ENCODE data around the gene XKR7.
"Not testable (repeated sequence)": the region's sequence is repeated elsewhere in the genome, so short reads cannot be mapped to it uniquely, and the experiment has no call there.

Gene XKR7, protein sequence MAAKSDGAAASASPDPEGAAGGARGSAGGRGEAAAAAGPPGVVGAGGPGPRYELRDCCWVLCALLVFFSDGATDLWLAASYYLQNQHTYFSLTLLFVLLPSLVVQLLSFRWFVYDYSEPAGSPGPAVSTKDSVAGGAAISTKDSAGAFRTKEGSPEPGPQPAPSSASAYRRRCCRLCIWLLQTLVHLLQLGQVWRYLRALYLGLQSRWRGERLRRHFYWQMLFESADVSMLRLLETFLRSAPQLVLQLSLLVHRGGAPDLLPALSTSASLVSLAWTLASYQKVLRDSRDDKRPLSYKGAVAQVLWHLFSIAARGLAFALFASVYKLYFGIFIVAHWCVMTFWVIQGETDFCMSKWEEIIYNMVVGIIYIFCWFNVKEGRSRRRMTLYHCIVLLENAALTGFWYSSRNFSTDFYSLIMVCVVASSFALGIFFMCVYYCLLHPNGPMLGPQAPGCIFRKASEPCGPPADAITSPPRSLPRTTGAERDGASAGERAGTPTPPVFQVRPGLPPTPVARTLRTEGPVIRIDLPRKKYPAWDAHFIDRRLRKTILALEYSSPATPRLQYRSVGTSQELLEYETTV

DNA sequence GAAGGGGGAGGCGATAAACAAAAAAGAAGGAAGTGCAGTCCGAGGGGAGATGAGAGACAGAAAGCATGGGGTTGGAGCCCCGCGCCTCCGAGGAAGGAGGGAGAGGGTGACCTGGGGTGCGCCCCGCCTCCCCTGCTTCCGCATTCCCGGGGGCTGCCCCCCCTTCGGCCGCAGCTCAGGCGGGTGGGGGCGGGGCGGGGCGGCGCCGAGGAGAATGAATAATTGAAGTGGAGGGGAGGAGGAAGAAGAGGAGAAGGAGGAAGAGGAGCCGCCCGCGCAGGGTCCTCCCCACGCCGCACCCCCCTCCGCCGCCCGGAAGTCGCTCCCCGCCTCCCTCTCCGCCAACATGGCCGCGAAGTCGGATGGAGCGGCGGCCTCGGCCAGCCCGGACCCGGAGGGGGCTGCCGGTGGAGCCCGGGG lies at the start of gene XKR7:
XKR7 (plus strand) TSS at position 322 of the 420 bp plus-strand sequence; CDS start at position 347, 25 bp downstream.
- H3K4me1 ChIP-seq (ENCODE audit: control insufficient read depth in 1 of 2, insufficient read depth in 2 of 2, low read length in 2 of 2) = peaks cover 0 to 7% of the 10 kb centered on the region in 2 donors
- H3K27me3 ChIP-seq (ENCODE audit: low read depth, low read length) = peaks cover 10% of the 10 kb centered on the region
- H3K4me3 ChIP-seq (ENCODE audit: low read depth in 1 of 2, low read length in 2 of 2) = peak within 1 kb of the TSS in 1 of 2 donors; percentile 26
- no peaks in the 10 kb centered on the region for H3K9me3 ChIP-seq (ENCODE audit: control insufficient read depth in 1 of 2, low read length in 2 of 2)
- no peaks in the 10 kb centered on the region for H3K36me3 ChIP-seq (ENCODE audit: control insufficient read depth in 1 of 2, insufficient read depth in 2 of 2, low read length in 2 of 2)
- H3K27ac ChIP-seq (ENCODE audit: low read length) = no peak within 1 kb of the TSS

DNA sequence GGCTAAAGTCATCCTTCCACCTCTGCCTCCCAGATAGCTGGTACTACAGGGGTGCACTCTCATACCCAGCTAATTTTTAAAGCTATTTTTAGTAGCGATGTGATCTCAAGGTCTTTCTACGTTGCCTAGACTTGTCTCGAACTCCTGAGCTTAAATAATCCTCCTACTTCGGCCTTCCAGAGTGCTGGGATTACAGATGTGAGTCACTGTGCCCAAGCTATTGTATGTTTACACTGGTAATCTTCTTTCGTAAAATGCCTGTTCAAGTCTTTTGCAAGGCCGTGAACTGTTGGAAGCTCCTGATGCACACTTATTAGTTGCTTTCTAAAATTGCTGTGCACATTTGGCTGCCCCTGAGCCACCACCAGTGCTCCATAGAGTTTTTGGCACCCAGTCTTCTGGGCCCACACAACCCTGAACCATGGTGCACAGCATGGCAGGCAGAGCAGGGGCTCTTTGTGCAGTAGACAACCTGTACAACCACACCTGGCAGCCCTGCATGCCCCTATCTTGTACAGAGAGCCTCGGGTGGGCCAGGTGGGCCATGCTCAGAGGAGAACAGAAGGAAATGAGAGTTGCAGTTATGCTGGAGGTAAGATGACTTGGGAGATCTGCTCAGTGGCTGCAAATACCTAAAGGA lies 49.4 kb upstream of the XKR7 start:
- H3K4me1 ChIP-seq (ENCODE audit: control insufficient read depth in 1 of 2, insufficient read depth in 2 of 2, low read length in 2 of 2) = no peaks in the 10 kb centered on the region
- no peaks in the 10 kb centered on the region for H3K36me3 ChIP-seq (ENCODE audit: control insufficient read depth in 1 of 2, insufficient read depth in 2 of 2, low read length in 2 of 2)
- no peaks in the 10 kb centered on the region for H3K9me3 ChIP-seq (ENCODE audit: control insufficient read depth in 1 of 2, low read length in 2 of 2)
- H3K4me3 ChIP-seq (ENCODE audit: low read depth in 1 of 2, low read length in 2 of 2) = no peak overlapping the region
- H3K27me3 ChIP-seq (ENCODE audit: low read depth, low read length) = no peaks in the 10 kb centered on the region
- no peak overlapping the region for H3K27ac ChIP-seq (ENCODE audit: low read length)

DNA sequence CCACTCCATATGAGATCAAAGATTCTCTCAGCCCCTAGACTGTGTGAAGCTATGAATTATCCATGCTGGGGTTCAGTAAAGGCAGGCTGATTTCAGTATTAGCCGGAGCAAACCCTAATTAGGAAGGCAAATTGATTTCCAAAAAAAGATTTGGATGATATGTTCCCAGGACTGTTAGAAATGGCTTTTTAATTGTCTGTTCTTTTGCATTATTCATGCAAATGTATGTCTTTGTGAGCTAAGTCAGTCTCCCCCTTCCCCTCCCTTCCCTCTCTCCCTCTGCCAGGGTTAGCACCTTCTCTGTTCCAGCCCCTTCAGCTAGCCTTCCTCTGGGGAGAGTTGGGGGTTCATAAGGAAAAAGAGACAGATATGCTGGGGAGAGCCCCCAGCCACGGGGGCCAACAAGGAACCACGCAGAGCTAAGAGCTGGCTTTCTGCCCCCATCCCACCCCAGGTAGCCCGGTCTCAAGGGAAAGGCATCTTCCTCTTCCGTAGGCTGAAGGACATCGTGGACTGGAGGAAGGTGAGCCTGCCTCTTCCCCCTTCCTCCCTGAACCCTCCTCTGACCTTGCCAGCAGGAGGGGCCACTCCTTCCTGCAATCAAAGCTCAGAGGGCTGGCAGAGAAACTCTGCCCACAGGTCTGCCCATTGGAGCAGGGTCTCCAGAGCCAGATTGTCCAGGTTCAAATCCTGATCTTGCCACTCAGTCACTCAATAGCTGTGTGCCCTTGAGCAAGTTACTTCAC lies 48.4 kb upstream of the XKR7 start:
- no peak overlapping the region for H3K27ac ChIP-seq (ENCODE audit: low read length)
- H3K4me3 ChIP-seq (ENCODE audit: low read depth in 1 of 2, low read length in 2 of 2) = no peak overlapping the region
- no peaks in the 10 kb centered on the region for H3K36me3 ChIP-seq (ENCODE audit: control insufficient read depth in 1 of 2, insufficient read depth in 2 of 2, low read length in 2 of 2)
- no peaks in the 10 kb centered on the region for H3K4me1 ChIP-seq (ENCODE audit: control insufficient read depth in 1 of 2, insufficient read depth in 2 of 2, low read length in 2 of 2)
- no peaks in the 10 kb centered on the region for H3K9me3 ChIP-seq (ENCODE audit: control insufficient read depth in 1 of 2, low read length in 2 of 2)
- no peaks in the 10 kb centered on the region for H3K27me3 ChIP-seq (ENCODE audit: low read depth, low read length)

DNA sequence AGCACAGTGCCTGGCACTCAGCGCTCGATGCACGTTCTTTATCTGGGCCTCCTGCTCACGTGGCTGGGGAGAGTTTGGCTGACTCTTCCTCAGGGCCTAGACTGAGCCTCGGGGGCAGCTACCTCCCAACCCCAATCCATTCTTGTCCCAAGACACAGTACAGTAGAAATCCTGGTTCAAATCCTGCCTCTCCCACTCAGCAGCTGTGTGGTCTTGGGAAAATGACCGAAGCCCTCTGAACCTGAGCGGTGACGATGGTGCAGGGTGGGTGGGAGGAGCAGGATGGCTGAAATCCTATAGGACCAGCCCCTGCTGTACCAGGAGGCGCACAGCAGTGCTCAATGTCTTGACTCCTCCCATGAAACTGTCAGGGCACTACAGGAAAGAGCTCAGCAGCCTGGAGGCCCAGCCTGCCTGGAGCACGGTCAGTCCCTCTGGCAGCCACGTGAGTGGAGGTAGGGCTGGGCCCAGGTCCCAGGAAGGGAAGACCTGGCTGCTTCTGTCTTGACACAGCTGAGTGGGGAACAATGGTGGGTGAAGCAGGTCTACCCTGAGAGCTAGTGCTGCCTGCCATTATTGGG lies 47.6 kb upstream of the XKR7 start:
- no peaks in the 10 kb centered on the region for H3K9me3 ChIP-seq (ENCODE audit: control insufficient read depth in 1 of 2, low read length in 2 of 2)
- H3K27me3 ChIP-seq (ENCODE audit: low read depth, low read length) = no peaks in the 10 kb centered on the region
- no peak overlapping the region for H3K4me3 ChIP-seq (ENCODE audit: low read depth in 1 of 2, low read length in 2 of 2)
- no peak overlapping the region for H3K27ac ChIP-seq (ENCODE audit: low read length)
- H3K36me3 ChIP-seq (ENCODE audit: control insufficient read depth in 1 of 2, insufficient read depth in 2 of 2, low read length in 2 of 2) = no peaks in the 10 kb centered on the region
- H3K4me1 ChIP-seq (ENCODE audit: control insufficient read depth in 1 of 2, insufficient read depth in 2 of 2, low read length in 2 of 2) = no peaks in the 10 kb centered on the region

DNA sequence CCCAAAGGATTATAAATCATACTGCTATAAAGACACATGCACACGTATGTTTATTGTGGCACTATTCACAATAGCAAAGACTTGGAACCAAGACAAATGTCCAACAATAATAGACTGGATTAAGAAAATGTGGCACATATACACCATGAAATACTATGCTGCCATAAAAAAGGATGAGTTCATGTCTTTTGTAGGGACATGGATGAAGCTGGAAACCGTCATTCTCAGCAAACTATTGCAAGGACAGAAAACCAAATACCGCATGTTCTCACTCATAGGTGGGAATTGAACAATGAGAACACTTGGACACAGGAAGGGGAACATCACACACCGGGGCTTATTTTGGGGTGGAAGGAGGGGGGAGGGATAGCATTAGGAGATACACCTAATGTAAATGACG lies 46.5 kb upstream of the XKR7 start:
- H3K4me3 ChIP-seq (ENCODE audit: low read depth in 1 of 2, low read length in 2 of 2); H3K36me3 ChIP-seq (ENCODE audit: control insufficient read depth in 1 of 2, insufficient read depth in 2 of 2, low read length in 2 of 2); H3K9me3 ChIP-seq (ENCODE audit: control insufficient read depth in 1 of 2, low read length in 2 of 2); H3K27ac ChIP-seq (ENCODE audit: low read length); H3K27me3 ChIP-seq (ENCODE audit: low read depth, low read length); H3K4me1 ChIP-seq (ENCODE audit: control insufficient read depth in 1 of 2, insufficient read depth in 2 of 2, low read length in 2 of 2): not testable (repeated sequence)

DNA sequence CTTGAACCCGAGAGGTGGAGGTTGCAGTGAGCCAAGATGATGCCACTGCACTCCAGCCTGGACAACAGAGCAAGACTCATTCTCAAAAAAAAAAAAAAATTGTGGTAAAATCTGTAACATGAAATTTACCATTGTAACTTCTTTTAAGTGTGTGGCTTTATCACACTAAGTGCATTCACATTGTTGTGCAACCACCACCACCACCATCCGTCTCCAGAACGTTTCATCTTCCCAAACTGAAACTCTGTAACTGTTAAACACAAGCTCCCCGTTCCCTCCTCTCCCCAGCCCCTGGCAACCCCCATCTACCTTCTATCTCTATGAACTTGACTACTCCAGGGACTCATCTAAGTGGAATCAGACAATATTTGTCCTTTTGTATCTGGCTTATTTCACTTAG lies 45.8 kb upstream of the XKR7 start:
- Histone ChIP-seq H3K36me3 (ENCODE audit: control insufficient read depth in 1 of 2, insufficient read depth in 2 of 2, low read length in 2 of 2) (no peaks in the 10 kb centered on the region), H3K9me3 (ENCODE audit: control insufficient read depth in 1 of 2, low read length in 2 of 2) (no peaks in the 10 kb centered on the region), H3K4me3 (ENCODE audit: low read depth in 1 of 2, low read length in 2 of 2) (no peak overlapping the region), H3K27ac (ENCODE audit: low read length) (no peak overlapping the region), H3K27me3 (ENCODE audit: low read depth, low read length) (no peaks in the 10 kb centered on the region), H3K4me1 (ENCODE audit: control insufficient read depth in 1 of 2, insufficient read depth in 2 of 2, low read length in 2 of 2) (no peaks in the 10 kb centered on the region)

DNA sequence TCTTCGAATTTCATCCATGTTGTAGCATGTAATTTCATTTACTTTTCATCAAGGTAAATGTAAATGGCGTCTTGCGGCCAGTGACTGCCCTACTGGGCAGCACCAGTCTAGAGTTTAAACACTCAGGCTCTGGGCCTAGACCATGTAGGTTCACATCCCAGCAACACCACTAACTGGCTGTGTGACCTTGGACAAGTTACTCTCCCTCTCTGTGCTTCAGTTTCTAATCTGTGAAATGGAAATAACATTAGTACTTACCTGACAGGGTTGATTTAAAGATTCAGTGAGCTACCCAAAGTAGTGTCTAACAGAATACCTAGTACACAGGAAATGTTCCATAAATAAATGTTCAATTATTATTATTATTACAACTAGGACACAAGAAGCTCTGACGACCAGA lies 45.4 kb upstream of the XKR7 start:
- no peak overlapping the region for H3K27ac ChIP-seq (ENCODE audit: low read length)
- no peaks in the 10 kb centered on the region for H3K4me1 ChIP-seq (ENCODE audit: control insufficient read depth in 1 of 2, insufficient read depth in 2 of 2, low read length in 2 of 2)
- no peak overlapping the region for H3K4me3 ChIP-seq (ENCODE audit: low read depth in 1 of 2, low read length in 2 of 2)
- no peaks in the 10 kb centered on the region for H3K27me3 ChIP-seq (ENCODE audit: low read depth, low read length)
- no peaks in the 10 kb centered on the region for H3K36me3 ChIP-seq (ENCODE audit: control insufficient read depth in 1 of 2, insufficient read depth in 2 of 2, low read length in 2 of 2)
- no peaks in the 10 kb centered on the region for H3K9me3 ChIP-seq (ENCODE audit: control insufficient read depth in 1 of 2, low read length in 2 of 2)

DNA sequence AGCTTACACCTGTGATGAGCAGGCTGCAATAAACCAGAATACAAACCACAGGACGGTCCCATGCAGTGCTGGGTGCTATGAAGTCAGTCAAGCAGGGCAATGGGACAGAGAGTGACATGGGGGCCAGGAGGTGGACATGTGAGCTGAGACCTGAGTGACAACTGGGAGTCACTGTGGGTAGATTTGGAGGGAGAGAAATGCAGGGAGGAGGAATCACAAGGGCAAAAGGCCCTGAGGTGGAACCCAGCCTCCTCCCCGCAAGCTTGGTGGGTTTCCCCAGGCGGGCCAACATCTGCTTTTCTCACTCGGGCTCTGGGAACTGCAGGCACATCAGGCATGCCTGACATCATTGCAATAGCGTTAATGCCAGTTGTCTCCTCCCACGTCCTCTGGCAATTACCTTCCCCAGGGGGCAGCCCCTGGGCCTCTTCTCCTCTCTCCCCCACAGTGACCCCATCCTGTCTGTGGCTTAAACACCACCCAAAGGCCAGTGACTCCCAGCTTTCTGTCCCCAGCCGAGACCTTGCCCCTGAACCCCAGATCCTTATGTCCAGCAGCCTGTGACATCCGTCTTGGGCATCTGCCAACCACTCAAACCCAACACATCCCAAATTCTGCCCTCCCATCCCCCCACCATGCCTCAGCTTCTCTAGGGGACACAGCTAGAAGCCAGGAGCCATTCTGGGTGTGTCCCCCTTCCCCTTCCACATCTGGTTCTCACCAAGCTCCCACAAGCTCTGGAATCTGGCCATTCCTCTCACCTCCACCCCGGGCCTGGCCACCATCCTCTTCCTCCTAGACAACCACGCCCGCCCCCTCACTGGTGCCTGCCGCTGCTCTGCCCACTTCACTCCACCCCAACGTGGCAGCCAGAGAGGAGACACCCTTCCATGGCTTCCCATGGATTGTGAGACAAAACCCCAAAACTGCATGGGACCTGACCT lies 44.3 kb upstream of the XKR7 start:
- Histone ChIP-seq H3K4me1 (ENCODE audit: control insufficient read depth in 1 of 2, insufficient read depth in 2 of 2, low read length in 2 of 2) (no peaks in the 10 kb centered on the region), H3K36me3 (ENCODE audit: control insufficient read depth in 1 of 2, insufficient read depth in 2 of 2, low read length in 2 of 2) (no peaks in the 10 kb centered on the region), H3K27me3 (ENCODE audit: low read depth, low read length) (no peaks in the 10 kb centered on the region), H3K9me3 (ENCODE audit: control insufficient read depth in 1 of 2, low read length in 2 of 2) (no peaks in the 10 kb centered on the region), H3K4me3 (ENCODE audit: low read depth in 1 of 2, low read length in 2 of 2) (no peak overlapping the region), H3K27ac (ENCODE audit: low read length) (no peak overlapping the region)

DNA sequence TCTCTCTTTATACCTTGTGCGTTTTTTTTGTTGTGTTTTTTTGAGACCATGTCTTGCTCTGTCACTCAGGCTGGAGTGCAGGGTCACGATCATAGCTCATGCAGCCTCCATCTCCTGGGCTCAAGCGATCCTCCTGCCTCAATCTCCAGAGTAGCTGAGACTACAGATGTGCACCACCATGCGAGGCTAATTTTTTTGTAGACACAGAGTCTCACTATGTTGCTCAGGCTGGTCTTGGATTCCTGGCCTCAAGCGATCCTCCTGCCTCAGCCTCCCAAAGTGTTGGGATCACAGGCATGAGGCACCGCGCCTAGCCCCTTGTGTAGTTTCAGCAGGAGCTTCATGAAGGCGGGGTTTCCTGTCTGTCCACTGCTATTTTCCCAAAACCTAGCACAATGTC lies 43.4 kb upstream of the XKR7 start:
- Histone ChIP-seq H3K9me3 (ENCODE audit: control insufficient read depth in 1 of 2, low read length in 2 of 2) (no peaks in the 10 kb centered on the region), H3K4me3 (ENCODE audit: low read depth in 1 of 2, low read length in 2 of 2) (no peak overlapping the region), H3K27me3 (ENCODE audit: low read depth, low read length) (no peaks in the 10 kb centered on the region), H3K27ac (ENCODE audit: low read length) (no peak overlapping the region), H3K4me1 (ENCODE audit: control insufficient read depth in 1 of 2, insufficient read depth in 2 of 2, low read length in 2 of 2) (no peaks in the 10 kb centered on the region), H3K36me3 (ENCODE audit: control insufficient read depth in 1 of 2, insufficient read depth in 2 of 2, low read length in 2 of 2) (no peaks in the 10 kb centered on the region)

DNA sequence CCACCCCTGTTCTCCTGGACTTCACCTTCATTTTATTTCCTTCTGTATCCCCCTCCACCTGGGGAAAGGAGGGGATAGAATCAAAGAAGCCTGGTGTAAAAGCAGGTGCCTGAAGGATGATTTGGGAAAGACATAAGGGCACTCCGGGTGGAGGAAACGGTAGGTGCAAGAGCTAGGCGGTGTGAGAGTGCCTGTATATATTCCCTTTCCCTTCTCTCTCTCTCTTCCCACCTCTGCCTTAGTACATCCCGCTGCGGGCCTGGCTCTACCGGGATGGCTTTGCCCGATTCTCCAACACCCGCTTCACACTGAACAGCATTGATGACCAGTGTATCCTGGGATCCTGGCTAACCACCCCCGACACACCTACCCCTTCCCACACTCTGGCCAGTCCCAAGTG lies 42.3 kb upstream of the XKR7 start:
- H3K4me3 ChIP-seq (ENCODE audit: low read depth in 1 of 2, low read length in 2 of 2) = no peak overlapping the region
- H3K36me3 ChIP-seq (ENCODE audit: control insufficient read depth in 1 of 2, insufficient read depth in 2 of 2, low read length in 2 of 2) = no peaks in the 10 kb centered on the region
- H3K9me3 ChIP-seq (ENCODE audit: control insufficient read depth in 1 of 2, low read length in 2 of 2) = no peaks in the 10 kb centered on the region
- no peaks in the 10 kb centered on the region for H3K27me3 ChIP-seq (ENCODE audit: low read depth, low read length)
- no peak overlapping the region for H3K27ac ChIP-seq (ENCODE audit: low read length)
- H3K4me1 ChIP-seq (ENCODE audit: control insufficient read depth in 1 of 2, insufficient read depth in 2 of 2, low read length in 2 of 2) = no peaks in the 10 kb centered on the region

Data from muscle layer of duodenum (tissue), 2 donors.